Measurements from ENCODE around the gene TNNT1.
A peak's percentile ranks its signal among the peaks of the same experiment; 100 is the strongest.

Gene TNNT1

GRCh38 chr19:55141696-55142095 is 7.3 kb downstream of the TNNT1 start:
- DNase-seq (ENCODE audit: low spot score) = no peak

DNA sequence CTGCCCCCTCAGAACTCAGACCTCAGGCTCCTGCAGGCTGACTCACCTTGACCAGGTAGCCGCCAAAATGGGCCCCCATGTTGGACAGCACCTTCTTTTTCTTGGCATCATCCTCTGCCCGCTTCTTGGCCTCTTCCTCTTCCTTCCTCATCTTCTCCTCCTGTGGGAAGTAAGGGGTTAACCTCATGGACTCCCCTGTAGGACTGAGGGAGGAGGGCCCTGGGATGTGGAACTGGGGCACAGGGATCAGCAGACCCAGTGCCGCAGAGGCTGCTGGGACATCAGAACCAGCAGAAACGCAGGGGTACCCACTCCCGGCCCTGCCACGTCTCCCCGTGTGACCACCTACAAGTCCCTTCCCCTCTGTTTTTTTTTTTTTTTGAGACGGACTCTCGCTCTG is 11.1 kb downstream of the TNNT1 start:
- no peak for DNase-seq (ENCODE audit: low spot score)

GRCh38 chr19:55136399-55137102 is 12.5 kb downstream of the TNNT1 start:
- DNase-seq (ENCODE audit: low spot score) = no peak

DNA sequence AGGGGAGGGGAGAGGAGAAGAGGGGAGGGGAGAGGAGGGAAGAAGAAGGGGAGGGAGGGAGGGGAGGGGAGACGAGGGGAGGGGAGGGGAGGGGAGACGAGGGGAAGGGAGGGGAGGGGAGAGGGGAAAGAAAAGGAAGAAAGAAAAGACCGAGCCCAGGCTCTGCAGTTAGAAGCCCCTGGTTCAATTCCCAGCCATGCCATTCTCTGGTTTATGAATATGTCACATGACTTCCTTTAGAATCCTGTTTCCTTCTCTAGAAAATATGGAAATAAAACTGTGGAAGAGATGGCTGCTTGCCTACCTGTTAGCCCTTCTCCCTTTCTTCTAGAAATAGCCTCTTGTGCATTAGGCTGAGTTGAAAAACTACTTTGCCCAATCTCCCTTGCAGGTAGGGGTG is 14.3 kb downstream of the TNNT1 start:
- DNase-seq (ENCODE audit: low spot score) = no peak

- no peak for DNase-seq (ENCODE audit: low spot score)
Observed at GRCh38 chr19:55133639-55134444, 15.2 kb downstream of the TNNT1 start.

DNA sequence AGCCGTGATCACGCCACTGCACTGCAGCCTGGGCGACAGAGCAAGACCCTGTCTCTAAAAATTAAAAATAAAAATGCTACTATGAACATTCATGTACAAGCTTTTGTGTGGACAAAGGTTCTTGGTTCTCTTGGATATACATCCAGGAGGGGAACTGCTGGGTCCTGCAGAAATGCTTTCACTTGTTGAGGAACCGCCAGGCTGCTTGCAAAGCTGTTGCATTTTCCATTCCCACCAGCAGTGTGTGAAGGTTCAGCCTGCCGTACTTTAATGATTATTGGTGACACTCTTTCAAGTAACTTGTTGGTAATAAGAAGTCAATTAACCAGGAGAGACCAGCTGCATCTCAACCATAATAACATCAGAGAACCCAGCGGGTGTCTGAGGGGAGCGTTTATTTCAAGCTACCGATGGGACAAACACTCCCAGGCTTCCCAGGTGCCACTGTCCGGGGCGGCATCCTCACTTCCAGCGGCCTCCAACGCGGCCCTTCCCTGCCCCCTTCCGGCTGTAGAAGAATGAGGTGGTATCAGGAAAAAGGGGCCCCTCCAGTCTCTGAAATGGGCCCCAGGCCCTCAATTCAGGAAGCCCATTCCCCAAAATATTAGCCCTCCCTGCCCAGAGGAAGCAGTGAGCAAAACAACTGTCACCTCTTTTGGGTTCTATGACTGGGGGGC is 16.4 kb downstream of the TNNT1 start:
- no peak for DNase-seq (ENCODE audit: low spot score)

DNA sequence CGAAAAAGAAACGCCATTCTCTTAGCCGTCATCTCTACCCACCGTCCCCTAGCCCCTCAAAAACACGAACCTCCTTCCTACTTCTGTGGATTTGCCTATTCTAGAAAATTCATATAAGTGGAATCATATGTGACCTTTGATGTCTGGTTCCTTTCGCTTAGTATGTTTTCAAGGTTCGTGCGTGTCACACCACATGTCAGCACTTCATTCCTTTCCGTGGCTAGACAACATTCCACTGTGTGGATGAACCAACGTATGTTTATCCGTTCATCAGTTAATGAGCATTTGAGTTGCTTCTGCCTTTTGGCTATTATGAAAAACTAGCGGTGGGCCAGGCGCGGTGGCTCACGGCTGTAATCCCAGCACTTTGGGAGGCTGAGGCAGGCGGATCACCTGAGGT is 17.6 kb downstream of the TNNT1 start:
- no peak for DNase-seq (ENCODE audit: low spot score)

- DNase-seq (ENCODE audit: low spot score) = no peak
Observed at GRCh38 chr19:55119053-55119452, 30.0 kb downstream of the TNNT1 start.

GRCh38 chr19:55118401-55118991 is 30.5 kb downstream of the TNNT1 start:
- no peak for DNase-seq (ENCODE audit: low spot score)

DNA sequence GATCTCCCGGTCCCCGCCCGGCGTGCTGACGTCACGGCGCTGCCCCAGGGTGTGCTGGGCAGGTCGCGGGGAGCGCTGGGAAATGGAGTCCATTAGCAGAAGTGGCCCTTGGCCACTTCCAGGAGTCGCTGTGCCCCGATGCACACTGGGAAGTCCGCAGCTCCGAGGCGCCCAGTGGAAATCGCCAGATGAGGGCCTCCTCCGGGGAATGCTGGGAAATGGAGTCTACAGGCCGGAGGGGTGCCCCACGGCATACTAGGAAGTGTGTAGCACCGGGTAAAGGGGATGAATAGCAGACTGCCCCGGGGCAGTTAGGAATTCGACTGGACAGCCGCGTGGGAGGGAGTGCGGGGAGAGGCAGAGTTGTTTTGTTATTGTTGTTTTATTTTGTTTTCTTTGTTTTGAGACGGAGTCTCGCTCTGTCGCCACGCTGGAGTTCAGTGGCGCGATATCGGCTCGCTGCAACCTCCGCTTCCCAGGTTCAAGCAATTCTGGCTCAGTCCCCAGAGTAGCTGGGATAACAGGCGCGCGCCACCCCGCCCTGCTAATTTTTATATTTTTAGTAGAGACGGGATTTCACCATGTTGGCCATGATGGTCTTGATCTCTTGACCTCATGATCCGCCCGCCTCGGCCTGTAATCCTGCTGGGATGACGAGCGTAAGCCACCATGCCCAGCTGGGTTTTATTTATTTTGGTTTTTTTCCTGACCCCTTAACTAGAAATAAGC is 31.2 kb downstream of the TNNT1 start:
- peak; percentile 99 for DNase-seq (ENCODE audit: low spot score)

DNA sequence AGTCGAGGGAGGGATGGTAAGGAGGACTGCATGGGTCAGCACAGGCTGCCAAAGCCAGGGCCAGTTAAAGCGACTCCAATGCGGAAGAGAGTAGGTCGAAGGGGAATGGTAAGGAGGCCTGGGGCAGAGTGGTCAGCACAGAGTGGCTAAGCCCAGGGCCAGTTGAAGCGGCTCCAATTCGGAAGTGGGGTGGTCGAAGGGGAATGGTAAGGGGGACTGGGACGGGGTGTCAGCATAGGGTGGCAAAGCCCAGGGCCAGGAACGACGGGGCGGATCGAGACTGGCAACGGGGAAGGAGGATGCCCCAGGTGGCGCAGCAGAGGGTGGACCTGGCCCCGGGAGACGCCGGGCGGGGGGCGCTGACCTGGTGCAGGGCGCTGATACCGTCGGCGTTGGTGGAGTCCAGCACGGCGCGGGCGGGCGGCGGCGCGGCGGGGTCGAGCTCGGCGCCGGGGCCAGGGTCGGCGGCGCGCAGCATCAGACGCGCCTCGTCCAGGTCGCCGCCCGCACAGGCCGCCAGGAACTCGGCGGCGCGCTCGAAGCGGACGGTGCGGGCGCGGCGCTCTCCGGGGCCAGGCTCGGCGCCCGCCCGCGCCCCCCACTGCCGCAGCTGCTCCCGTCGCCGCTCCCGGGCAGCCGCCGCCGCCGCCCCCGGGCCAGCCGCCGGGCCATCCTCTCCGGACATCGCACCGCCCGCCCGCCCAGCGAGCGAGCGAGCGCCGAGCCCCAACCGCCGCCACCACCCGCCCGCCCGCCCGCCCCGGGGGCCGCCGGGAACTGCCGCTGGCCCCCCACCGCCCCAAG is 31.9 kb downstream of the TNNT1 start, which contains the start of gene PPP1R12C:
Gene PPP1R12C, minus strand, starts transcription at position 779 of the 804 bp plus-strand sequence. Its CDS starts 94 bp downstream, at position 685.
- peak; percentile 42 for DNase-seq (ENCODE audit: low spot score)

DNA sequence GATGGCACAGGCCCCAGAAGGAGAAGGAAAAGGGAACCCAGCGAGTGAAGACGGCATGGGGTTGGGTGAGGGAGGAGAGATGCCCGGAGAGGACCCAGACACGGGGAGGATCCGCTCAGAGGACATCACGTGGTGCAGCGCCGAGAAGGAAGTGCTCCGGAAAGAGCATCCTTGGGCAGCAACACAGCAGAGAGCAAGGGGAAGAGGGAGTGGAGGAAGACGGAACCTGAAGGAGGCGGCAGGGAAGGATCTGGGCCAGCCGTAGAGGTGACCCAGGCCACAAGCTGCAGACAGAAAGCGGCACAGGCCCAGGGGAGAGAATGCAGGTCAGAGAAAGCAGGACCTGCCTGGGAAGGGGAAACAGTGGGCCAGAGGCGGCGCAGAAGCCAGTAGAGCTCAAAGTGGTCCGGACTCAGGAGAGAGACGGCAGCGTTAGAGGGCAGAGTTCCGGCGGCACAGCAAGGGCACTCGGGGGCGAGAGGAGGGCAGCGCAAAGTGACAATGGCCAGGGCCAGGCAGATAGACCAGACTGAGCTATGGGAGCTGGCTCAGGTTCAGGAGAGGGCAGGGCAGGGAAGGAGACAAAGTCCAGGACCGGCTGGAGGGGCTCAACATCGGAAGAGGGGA is 32.7 kb downstream of the TNNT1 start:
- DNase-seq (ENCODE audit: low spot score) = peak; percentile 87

DNA sequence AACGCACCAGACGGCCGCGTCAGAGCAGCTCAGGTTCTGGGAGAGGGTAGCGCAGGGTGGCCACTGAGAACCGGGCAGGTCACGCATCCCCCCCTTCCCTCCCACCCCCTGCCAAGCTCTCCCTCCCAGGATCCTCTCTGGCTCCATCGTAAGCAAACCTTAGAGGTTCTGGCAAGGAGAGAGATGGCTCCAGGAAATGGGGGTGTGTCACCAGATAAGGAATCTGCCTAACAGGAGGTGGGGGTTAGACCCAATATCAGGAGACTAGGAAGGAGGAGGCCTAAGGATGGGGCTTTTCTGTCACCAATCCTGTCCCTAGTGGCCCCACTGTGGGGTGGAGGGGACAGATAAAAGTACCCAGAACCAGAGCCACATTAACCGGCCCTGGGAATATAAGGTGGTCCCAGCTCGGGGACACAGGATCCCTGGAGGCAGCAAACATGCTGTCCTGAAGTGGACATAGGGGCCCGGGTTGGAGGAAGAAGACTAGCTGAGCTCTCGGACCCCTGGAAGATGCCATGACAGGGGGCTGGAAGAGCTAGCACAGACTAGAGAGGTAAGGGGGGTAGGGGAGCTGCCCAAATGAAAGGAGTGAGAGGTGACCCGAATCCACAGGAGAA is 33.5 kb downstream of the TNNT1 start:
- peak; percentile 70 for DNase-seq (ENCODE audit: low spot score)

GRCh38 chr19:55114566-55115145 is 34.4 kb downstream of the TNNT1 start:
- no peak for DNase-seq (ENCODE audit: low spot score)

- DNase-seq (ENCODE audit: low spot score) = peak; percentile 92
Observed at GRCh38 chr19:55113570-55114039, 35.4 kb downstream of the TNNT1 start.

DNA sequence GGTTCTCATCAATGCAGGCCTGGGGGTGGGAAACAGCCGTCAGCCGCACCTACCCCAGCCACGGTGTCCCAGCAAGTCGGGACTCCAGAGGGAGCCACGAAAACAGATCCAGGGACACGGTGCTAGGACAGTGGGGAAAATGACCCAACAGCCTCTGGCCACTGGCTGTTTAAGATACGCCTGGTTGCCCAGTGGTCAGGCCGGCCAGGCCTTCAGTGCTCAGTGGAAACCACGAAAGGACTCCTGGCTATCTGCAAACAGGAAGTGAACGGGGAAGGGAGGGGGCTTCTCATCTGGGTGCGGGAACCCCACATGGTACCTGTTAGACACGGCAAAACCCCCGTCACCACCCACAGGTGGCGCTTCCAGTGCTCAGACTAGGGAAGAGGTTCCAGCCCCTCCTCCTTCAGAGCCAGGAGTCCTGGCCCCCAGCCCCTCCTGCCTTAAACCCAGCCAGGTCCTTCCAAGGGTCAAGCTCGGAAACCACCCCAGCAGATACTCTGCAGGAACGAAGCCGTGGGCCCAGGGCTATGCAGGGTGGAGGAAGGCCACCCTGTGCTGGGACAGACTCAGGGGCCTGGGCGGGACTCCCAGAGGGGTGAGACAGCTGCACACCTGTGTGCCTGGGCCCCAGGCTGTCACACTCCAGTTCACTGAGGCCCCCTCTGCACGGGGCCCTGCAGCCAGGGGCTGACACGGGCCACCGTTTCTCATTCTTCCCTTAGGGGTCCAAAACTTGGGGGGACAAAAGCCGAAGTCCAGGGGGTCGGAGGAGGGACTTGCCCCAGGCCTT is 36.0 kb downstream of the TNNT1 start:
- DNase-seq (ENCODE audit: low spot score) = no peak

- DNase-seq (ENCODE audit: low spot score) = no peak
Observed at GRCh38 chr19:55112246-55112776, 36.7 kb downstream of the TNNT1 start.

- no peak for DNase-seq (ENCODE audit: low spot score)
Observed at GRCh38 chr19:55111238-55111831, 37.7 kb downstream of the TNNT1 start.
